Heart right ventricle (tissue), 16 donors: ENCODE results near the gene ZMIZ1. TPM values are rescaled to one million over a fixed set of nuclear protein-coding genes. Genes with fewer than 3 reads are reported as not detected.
"Not testable (repeated sequence)": the region's sequence is repeated elsewhere in the genome, so short reads cannot be mapped to it uniquely, and the experiment has no call there.

Experiments
- ATAC-seq, 8 donors: fragments of 200-7000 bp; cut with Tn5 transposase; one replicate each; pipeline ENCODE4 v1.9.1; 2020; ENCODE audit warnings: mild to moderate bottlenecking in 8 of 8, moderate library complexity in 8 of 8, moderate number of reproducible peaks in 1 of 8
- DNase-seq, 2 donors: peaks; one replicate each; pipeline ENCODE4 v3.0.0-alpha.2; 2020
- H3K27ac ChIP-seq, 10 donors: fragments of 200-600 bp; sonication (generic) in 2 of 10; one replicate each; pipeline versions ENCODE4 v1.5.0 to v1.8.0; 2020 to 2022; ENCODE audit warnings: mild to moderate bottlenecking in 3 of 10
- H3K27me3 ChIP-seq, 7 donors: fragments of 200-600 bp; one replicate each; pipeline ENCODE4 v1.8.0; 2021 to 2022; ENCODE audit warnings: mild to moderate bottlenecking in 2 of 7
- H3K36me3 ChIP-seq, 9 donors: fragments of 200-600 bp; sonication (generic) in 1 of 9; one replicate each; pipeline versions ENCODE4 v1.5.0 to v1.8.0; 2020 to 2022; ENCODE audit warnings: mild to moderate bottlenecking in 2 of 9
- H3K4me1 ChIP-seq, 9 donors: fragments of 200-600 bp; sonication (generic) in 1 of 9; one replicate each; pipeline versions ENCODE4 v1.5.0 to v1.8.0; 2020 to 2022; ENCODE audit warnings: mild to moderate bottlenecking in 4 of 9
- H3K4me3 ChIP-seq, 10 donors: fragments of 200-600 bp; sonication (generic) in 2 of 10; one replicate each; pipeline versions ENCODE4 v1.5.0 to v1.8.0; 2020 to 2022; ENCODE audit warnings: mild to moderate bottlenecking in 7 of 10, moderate library complexity in 2 of 10
- H3K9me3 ChIP-seq, 11 donors: fragments of 200-600 bp in 10 of 11; sonication (generic) in 2 of 11; one replicate each; pipeline versions ENCODE4 v1.5.0 to v1.8.0; 2013 to 2022; ENCODE audit warnings: mild to moderate bottlenecking in 2 of 11, control low read depth in 1 of 11, moderate library complexity in 1 of 11
- WGBS, 2 donors: extraction: QIAGEN DNeasy Blood & Tissue Kit; methylation state at CpG; one replicate each; pipeline ENCODE4 v1.1.7; 2013; ENCODE audit warnings: inconsistent platforms in 1 of 2; 5-methylcytosine and 5-hydroxymethylcytosine counted together
- intact Hi-C, 10 donors: fragments of 100-400 bp; cut with DNase I; formaldehyde crosslinking; loops; one replicate each; pipeline versions ENCODE4 v1.11.1 to v1.14.2; 2022
- polyA plus RNA-seq, 2 donors: library from polyadenylated mRNA; stranded (reverse); fragments of 200-250 nt; gene quantifications; one replicate each; pipeline ENCODE4 v1.2.3, GENCODE V29; 2013
- total RNA-seq, 10 donors: library from RNA; stranded (reverse); fragmentation: NEBNext Ultra II Directional in 3 of 10; extraction: Animal tissue kit (Norgen Biotek cat#: 25700) in 3 of 10; gene quantifications; one replicate each; pipeline versions ENCODE4 v1.2.1 to v1.2.4, GENCODE V29; 2021 to 2023
- TF ChIP-seq, protein P1 (sequence below), 9 donors: fragments of 200-600 bp; sonication (generic) in 2 of 9; IDR thresholded peaks; one replicate each; pipeline versions ENCODE4 v1.5.0 to v1.8.0; 2021 to 2022; ENCODE audit warnings: antibody characterized with exemption in 9 of 9, mild to moderate bottlenecking in 5 of 9, moderate library complexity in 1 of 9
- donor health status: Arrhythmogenic right ventricular cardiomyopathy.
- donor health status: ischemic (EF 13 %, LVEDD 7.1; RV severe dilation, severe dysfunction).
- donor health status: healthy with polysubstance abuse.
- donor health status: DM: no; HTN: yes; CAD: no.
- donor health status: DM: no; HTN: no; CAD: no.
- donor health status: ischemic (EF 25% LVEDD 6.9; RV normal size, moderate dysfunction).
- donor health status: ischemic (EF 25% LVEDD 5.7; RV mildly dilated, moderate dysfunction).
- donor health status: healthy.
- donor health status: DM: yes; HTN: yes; CAD: no.
- donor health status: Ischemic cardiomyopathy.
- donor health status: ischemic (EF 35%, LVEDD 5.7; RV mildly dilated, moderate dysfunction).
- donor health status: nonischemic (EF 11% LVEDD 7.7; RV severe dilation, severe dysfunction).
- donor health status: DM: yes; HTN: yes; CAD: no.
- donor health status: PGD.
- donor health status: ischemic (EF 29% LVEDD 5.4; RV normal size, mild dysfunction).
- donor health status: nonischemic (EF 23%, LVEDD 6.1; RV moderate dilation, normal function).

The ZMIZ1 gene
- total and polyA plus RNA-seq, 12 donors = 24.2 to 61.5 (median 49.8) TPM

GRCh38 chr10:79328737-79329504 lies 260.2 kb downstream of the ZMIZ1 start:
- Histone ChIP-seq H3K4me1 (peaks cover 0 to 12% (median 0%) of the 10 kb centered on the region in 9 donors), H3K9me3 (peaks cover 0 to 4% (median 0%) of the 10 kb centered on the region in 11 donors), H3K27me3 (no peaks in the 10 kb centered on the region), H3K36me3 (no peaks in the 10 kb centered on the region), H3K4me3 (no peak overlapping the region), H3K27ac (no peak overlapping the region)
- DNase-seq (no peak), ATAC-seq (no peak)
- 91 to 94% methylated on average over 14 of the region's 14 CpGs for WGBS, 2 donors
- TF ChIP-seq, protein P1, sequence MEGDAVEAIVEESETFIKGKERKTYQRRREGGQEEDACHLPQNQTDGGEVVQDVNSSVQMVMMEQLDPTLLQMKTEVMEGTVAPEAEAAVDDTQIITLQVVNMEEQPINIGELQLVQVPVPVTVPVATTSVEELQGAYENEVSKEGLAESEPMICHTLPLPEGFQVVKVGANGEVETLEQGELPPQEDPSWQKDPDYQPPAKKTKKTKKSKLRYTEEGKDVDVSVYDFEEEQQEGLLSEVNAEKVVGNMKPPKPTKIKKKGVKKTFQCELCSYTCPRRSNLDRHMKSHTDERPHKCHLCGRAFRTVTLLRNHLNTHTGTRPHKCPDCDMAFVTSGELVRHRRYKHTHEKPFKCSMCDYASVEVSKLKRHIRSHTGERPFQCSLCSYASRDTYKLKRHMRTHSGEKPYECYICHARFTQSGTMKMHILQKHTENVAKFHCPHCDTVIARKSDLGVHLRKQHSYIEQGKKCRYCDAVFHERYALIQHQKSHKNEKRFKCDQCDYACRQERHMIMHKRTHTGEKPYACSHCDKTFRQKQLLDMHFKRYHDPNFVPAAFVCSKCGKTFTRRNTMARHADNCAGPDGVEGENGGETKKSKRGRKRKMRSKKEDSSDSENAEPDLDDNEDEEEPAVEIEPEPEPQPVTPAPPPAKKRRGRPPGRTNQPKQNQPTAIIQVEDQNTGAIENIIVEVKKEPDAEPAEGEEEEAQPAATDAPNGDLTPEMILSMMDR (IDR thresholded peaks at IDR 0.05) = no peak
- intact Hi-C loops = no loop called here

DNA sequence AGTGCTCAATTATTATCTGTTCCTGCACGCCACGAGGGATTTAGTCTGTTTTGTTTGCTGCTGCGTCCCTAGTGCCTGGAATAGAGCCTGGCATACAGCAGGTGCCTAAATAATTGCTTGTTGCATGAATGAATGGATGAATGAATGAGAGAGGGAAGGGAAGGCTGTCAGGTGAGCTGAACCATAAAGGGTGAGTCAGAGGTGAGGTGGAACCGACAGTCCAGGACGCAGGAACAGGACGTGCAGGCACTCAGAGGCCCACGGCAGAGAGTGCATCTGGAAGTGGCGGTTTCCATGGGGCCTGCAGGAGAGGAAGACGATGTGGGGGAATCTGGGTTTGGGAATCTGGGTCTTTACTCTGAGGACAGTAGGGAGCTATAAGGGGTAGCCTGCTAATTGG lies 260.8 kb downstream of the ZMIZ1 start:
- H3K4me3 ChIP-seq = no peak overlapping the region
- no peak for ATAC-seq
- intact Hi-C loops = no loop called here
- TF ChIP-seq, protein P1 (IDR thresholded peaks at IDR 0.05) = no peak
- 88 to 96% methylated on average over 9 of the region's 9 CpGs for whole genome bisulfite sequencing, 2 donors
- no peak for DNase-seq
- peaks cover 0 to 4% (median 0%) of the 10 kb centered on the region in 11 donors for H3K9me3 ChIP-seq
- no peaks in the 10 kb centered on the region for H3K36me3 ChIP-seq
- H3K27me3 ChIP-seq = no peaks in the 10 kb centered on the region
- no peak overlapping the region for H3K27ac ChIP-seq
- peaks cover 0 to 11% (median 0%) of the 10 kb centered on the region in 9 donors for H3K4me1 ChIP-seq

GRCh38 chr10:79331226-79331625 lies 262.5 kb downstream of the ZMIZ1 start:
- no peaks in the 10 kb centered on the region for H3K27me3 ChIP-seq
- TF ChIP-seq, protein P1 (IDR thresholded peaks at IDR 0.05) = no peak
- no peaks in the 10 kb centered on the region for H3K36me3 ChIP-seq
- peak overlapping the region in 3 of 10 donors; percentile 15 to 67 (median 27) for H3K27ac ChIP-seq
- ATAC-seq = no peak
- peaks cover 0 to 4% (median 0%) of the 10 kb centered on the region in 11 donors for H3K9me3 ChIP-seq
- intact Hi-C loops = no loop called here
- no peak for DNase-seq
- peaks cover 0 to 11% (median 0%) of the 10 kb centered on the region in 9 donors for H3K4me1 ChIP-seq
- no peak overlapping the region for H3K4me3 ChIP-seq
- 97 to 98% methylated on average over 5 of the region's 5 CpGs for WGBS, 2 donors

DNA sequence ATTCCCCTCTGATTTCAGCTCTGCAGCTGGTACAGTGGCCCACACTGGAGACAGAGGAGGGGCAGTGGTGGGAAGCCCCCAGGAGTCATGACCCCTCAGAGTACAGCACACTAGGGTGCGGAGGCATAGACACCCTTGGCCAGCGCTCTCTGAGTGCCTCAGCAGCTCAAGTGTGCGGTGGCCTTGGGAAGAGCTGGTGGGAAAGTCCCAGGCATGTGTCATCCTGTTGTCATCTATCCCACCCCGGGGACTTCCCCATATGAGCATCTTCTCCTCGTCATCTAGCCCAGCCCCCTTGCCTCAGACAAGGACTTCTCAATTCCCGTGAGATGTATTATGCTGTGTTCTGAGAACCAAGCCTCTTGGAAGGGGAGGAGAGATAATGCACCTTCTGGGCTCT lies 262.9 kb downstream of the ZMIZ1 start:
- Histone ChIP-seq H3K4me3 (no peak overlapping the region), H3K9me3 (peaks cover 0 to 4% (median 0%) of the 10 kb centered on the region in 11 donors), H3K36me3 (no peaks in the 10 kb centered on the region), H3K27me3 (no peaks in the 10 kb centered on the region), H3K27ac (peak overlapping the region in 3 of 10 donors; percentile 15 to 67 (median 27)), H3K4me1 (peaks cover 0 to 11% (median 0%) of the 10 kb centered on the region in 9 donors)
- ATAC-seq (peak in 7 of 8 donors; percentile 69 to 82 (median 74)), DNase-seq (peak in 1 of 2 donors; percentile 61)
- 54 to 70% methylated on average over 6 of the region's 6 CpGs for whole genome bisulfite sequencing, 2 donors
- intact Hi-C loops = no loop called here
- TF ChIP-seq, protein P1 (IDR thresholded peaks at IDR 0.05) = no peak

- H3K36me3 ChIP-seq, ATAC-seq, H3K27me3 ChIP-seq, intact Hi-C loops, H3K9me3 ChIP-seq, H3K4me3 ChIP-seq, H3K27ac ChIP-seq, DNase-seq: not testable (repeated sequence)
- H3K4me1 ChIP-seq = peaks cover 0 to 11% (median 0%) of the 10 kb centered on the region in 9 donors
- 92 to 96% methylated on average over 2 of the region's 10 CpGs for WGBS, 2 donors
These were observed 264.0 kb downstream of the ZMIZ1 start for GRCh38 chr10:79332610-79333315.
